GM18519 (cell line): ENCODE results near the gene COL15A1.

Source experiments
- ATAC-seq: cut with Tn5 transposase; IDR thresholded peaks from one replicate; pipeline ENCODE4 v1.9.1; 2021; ENCODE audit warnings: mild to moderate bottlenecking, moderate library complexity; ENCODE audit not compliant: unreplicated experiment, low FRiP score

COL15A1 gene

DNA sequence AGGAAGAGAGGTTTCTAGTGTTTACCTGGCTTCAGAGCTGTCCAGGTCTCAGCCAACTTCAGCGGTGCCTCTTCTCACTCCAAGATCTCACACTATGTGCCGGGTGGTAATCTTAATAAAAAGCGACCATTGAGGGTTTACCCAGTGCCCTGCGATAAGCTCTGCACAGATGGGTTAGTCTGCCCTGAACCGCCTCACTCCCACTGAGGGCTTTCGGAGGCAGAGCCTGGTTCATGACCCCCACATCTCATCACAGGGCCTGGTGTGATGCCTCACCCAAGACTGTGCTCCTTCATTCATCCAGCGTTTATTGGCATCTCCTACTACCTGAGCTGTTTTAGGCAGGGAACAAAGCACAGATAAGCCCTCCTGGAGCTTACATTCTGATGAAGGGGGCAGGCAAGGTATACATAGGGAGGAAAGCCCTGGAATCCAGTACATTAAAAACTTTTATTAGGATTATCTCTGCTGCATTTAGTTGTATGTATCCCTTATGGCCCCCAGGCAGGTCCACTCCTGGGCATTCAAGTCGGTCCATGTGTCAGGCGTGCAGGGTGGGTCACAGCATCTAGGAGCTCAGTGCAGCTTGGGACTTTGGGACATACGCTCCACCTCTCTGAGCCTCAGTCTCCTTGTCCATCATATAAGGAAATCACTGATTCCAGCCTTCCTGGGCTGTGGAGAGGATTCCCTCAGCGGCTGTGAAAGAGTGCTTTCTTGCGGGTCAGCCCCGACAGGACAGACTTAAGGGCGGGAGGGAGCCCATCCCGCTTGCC is 613 bp upstream of the COL15A1 start:
- no peak for ATAC-seq

DNA sequence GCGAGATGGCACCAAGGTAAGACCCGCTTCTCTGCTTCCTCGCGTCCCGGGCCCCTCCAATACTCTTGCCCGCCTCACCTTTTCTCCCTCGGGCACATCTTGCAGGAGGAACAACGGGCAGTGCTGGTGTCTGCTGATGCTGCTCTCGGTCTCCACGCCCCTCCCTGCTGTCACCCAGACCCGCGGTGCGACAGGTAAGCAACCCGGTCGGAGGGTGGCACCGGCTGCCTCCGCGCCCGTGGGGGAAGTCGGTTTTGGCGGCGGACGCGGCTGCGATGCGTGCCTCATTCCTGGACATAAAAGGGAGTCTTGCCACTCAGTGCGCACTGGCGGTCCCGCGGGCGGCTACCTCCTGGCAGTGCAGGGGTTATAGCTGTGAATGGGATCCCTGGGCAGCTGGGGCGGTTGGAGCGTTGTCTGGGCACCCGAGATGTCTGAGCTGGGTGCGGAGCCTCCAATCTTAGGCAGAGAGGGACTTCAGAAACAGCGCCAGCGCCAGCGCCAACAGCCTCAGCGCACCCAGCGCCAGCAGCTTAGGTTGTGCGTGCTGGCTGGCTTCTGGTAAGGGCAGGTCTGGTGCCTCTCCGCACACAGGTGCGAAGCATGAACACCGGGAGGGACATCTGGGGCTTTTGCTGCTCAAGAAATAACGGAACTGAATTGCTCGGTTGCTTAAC is 488 bp downstream of the COL15A1 start:
- ATAC-seq: no peak

DNA sequence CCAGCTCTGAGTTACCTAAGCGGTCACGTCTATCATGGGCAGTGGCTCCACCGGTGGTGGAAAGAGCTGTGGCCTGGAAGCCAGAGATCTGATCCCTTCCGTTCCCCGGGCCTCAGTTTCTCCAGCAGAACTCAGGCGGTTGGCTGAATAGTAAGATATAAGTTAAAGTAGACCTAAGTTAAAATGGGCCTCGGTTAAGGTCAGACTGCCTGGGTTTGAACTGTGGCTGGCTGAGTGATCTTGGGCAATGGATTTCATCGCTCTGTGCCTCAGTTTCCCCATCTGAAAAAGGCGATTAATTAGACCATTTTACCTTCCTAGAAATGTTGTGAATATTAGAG is 997 bp downstream of the COL15A1 start:
- ATAC-seq: no peak

DNA sequence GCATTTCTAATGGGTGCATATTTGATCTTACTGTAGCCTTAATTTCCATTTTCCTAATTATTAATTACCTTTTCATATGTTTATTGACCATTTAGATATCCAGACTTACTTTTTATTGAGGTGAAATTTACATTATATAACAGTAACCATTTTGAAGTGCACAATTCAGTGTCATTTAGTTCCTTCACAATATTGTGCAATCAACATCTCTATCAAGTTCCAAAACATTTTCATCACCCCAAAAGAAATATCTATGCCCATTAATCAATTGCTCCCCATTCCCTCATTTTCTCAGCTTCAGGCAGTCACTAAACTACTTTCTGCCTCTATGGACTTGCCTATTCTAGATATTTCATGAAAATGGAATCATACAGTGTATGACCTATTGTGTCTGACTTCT is 5.9 kb downstream of the COL15A1 start:
- ATAC-seq: no peak

DNA sequence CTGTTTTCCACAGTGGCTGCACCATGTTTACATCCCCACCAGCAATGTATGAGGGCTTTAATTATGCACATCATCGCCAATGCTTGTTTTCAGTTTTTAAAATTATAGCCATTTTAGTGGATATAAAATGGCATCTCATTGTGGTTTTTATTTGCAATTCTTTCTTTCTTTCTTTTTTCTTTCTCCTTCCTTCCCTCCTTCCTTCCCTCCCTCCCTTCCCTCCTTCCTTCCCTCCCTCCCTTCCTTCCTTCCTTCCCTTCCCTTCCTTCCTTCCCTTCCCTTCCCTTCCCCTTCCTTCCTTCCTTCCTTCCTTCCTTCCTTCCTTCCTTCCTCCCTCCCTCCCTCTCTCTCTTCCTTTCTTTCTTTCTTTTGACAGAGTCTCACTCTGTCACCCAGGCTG is 6.6 kb downstream of the COL15A1 start:
- ATAC-seq: no peak

DNA sequence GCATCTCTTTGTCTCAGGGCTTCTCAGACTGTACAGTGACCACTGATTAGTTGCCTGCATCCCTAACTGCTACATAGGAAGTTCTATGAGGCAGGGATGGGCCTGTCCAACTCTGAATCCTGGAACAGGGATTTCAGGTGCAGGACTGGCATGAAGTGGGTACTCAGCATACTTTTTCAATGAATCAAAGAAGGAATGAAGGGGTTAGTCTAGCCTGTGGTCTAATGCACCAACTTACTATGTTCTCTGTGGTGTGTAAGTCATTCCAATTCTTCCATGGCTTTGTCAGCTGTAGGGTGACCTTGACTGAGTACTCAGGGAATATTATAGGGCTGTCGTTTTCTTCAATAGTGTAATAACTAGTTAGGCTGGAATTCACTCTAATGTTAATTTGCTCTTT is 8.3 kb downstream of the COL15A1 start:
- ATAC-seq: no peak

DNA sequence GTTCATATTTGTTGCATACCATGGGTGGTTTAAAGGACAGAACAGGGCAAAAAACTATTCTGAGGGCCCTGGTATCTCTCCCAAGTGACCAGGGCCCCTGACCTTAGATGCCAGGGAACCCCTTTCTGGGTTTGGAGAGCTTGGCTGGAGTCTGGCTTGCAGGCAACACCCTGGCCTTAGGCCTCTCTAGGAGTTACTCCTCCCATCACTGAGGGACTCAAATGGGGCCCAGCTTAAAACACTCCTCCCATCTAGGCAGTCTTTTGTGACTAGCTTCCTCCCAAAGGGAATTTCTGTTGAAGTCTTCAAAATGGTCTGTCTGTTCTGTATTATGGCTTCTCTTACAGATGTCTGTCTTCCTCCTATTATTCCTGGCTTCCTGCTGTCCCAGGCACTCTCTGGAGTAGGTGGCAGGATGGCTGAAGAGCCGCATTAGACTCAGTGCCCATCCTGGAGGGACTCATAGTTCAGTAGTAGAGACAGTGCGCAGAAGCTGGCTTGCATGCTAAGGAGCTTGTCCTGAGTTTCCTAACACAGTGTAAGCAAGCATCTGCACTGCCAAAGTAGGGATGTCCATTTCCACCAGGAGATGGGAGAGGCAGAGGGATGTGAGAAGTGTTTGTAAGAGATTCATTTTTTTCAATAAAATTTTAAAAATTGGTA is 10.0 kb downstream of the COL15A1 start:
- no peak for ATAC-seq

DNA sequence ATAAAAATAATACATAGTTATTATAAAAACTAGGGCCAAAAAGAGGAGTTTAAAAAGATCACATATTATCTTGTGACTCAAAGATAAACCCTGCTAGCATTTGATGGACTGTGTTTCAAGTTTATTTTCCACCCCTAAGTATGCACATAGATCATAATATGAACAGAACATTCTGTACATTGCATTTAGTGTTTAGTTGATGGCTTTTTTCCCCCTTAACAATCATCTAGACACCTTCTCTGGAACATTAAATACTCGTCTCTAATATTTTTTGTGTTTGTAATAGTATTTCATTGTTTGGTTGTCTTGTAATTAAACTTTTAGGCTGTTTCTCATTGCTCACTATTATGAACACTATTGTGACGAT is 10.5 kb downstream of the COL15A1 start:
- no peak for ATAC-seq

DNA sequence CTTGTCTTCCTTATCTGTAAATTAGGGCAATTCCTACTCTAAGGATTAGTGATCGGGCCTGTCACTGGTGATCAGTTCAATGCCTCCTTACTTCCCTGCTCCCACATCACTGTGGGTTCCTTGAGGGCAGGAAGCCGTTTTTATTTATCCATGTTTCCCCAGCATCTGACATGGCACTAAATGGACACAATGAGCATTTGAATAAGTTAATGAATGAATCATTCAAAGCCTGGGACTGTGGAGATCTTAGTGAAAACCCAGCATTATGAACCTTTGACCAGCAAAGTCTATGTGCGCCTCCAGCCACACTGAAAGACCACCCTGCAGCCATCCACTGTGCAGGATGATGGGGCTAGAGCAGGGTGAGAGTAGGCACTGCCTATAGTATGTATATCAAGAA is 11.6 kb downstream of the COL15A1 start:
- no peak for ATAC-seq

DNA sequence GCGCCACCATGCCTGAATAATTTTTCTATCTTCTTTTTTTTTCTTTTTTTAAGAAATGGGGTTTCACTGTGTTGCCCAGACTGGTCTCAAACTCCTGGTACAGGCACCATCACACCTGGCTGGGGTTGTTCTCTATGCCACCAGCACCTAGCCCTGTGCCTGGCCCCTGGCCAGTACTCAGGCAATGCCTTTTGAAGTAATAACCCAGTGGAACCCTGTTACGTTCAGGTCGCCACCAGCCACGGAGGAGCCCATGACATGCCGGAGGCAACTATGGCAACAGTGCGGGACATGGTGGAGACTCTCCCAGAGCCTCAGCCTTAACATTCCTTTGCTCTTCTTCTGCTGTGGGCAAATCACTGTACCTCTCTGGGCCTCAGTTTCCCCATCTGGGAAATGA is 14.1 kb downstream of the COL15A1 start:
- no peak for ATAC-seq

DNA sequence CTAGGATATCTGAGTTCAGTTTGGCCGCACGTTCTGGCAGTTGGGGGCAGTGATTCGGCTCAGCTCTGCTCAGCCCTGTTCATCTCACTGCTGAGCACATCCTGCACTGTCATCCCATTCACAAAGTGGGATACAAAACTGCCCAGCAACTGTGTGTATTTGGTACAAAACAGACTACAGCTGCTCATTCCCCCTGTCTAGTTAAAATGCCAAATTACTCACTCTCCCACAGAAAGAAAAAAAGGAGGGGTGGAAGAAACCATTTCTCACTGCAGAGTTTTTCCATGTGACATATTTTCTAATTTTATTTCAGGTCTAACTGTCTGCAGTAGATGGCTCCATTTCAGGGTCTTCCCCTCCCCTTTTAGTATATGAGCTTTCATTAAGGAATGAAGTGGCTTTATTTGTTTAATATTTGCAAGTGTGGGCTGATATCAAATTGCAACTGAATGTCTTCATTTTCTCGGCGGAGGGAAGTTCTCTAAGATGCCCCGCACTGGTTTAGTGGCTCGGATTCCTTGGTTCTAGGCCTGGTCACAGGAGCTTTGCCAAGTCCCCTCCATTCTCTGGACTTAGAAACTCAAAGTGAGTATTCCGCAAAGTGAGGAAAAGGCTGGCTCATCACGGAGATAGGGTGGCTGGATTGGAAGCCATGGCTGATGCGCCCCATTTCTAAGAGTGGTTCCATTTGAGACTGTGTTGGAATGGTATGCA is 14.7 kb downstream of the COL15A1 start:
- no peak for ATAC-seq

DNA sequence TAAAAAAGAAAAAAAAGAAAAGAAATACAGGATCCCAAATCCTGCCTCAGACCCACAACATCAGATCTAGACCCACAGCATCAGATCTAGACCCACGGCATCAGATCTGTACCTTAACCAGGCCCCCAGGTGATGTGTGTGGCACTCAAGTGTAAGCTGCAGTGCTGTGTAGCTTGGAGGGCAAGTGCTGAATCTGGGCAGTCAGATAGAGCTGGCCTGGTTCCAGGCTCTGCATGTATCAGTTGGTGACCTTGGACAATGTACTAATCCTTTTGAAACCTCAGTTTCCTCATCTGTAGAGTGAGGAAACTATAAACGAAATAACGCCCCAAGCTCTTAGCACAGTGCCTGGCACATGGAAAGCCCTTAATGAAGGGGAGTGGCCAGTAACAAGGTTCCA is 16.7 kb downstream of the COL15A1 start:
- no peak for ATAC-seq

DNA sequence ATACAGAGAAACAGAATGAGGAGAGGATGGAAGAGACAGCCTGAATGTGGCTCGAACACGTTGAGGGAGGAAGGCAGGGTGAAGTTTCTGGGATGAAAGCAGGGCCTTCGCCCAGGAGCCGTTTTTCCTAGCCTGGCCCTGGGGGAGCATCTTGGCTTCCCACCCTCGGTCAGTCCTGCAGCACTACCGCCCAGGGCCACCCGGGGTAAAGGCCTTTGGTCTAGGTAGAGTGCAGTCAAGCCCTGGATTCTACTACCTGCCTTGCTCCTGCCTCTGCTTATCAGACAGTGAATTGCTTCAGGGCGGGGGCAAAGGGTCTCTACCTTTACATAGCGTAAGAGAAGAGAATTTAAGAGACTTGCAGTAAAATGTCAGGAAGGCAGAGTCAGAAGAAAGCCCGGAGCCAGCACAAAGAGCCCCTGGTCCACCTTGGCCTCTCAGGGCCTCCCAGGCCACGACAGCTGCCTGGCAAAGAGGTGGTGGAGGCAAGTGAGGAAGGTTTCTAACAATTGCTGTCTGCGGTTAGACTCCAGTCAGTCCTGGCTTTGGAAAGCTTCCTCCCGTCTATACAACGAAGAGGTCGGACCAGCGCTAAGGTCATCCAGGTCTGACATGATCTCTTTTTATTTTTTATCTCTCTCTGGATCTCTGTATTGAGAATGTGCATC is 17.9 kb downstream of the COL15A1 start:
- no peak for ATAC-seq

DNA sequence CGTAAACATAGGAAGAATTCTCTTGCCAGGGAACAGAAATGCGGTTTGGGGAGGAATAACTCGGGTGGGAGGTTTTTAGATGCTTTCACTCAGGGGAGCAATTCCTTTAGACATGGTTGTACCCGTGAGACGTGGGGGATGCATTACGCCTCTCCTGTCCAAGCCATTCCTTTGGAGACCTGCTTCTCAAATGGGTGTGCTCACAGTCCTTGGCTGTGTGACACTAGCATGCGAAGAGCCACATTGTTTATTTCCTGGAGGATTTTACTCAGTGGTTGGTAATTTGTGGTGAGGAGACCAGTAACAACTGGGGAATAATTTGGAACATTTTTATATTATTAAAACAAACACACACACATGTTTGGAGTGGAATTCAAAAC is 18.5 kb downstream of the COL15A1 start:
- ATAC-seq: no peak

DNA sequence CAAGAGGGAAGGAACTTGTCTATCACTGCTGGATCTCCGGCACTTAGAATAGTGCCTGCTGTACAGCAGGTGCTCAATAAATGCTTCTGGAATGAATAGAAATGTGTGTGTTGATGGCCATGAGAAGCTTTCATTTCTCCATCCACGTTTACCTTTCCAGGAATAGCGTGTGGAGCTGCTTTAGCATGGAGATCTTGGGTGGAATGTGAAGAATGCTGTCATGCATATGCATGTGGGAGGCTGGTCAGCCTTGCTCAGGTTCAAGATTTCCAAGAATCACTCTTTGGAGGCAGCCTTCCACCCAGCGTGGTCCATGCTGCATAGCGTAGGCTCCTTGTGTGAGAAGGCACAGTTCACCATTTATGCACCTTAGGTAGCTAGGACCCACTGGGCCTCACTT is 19.2 kb downstream of the COL15A1 start:
- ATAC-seq: no peak

DNA sequence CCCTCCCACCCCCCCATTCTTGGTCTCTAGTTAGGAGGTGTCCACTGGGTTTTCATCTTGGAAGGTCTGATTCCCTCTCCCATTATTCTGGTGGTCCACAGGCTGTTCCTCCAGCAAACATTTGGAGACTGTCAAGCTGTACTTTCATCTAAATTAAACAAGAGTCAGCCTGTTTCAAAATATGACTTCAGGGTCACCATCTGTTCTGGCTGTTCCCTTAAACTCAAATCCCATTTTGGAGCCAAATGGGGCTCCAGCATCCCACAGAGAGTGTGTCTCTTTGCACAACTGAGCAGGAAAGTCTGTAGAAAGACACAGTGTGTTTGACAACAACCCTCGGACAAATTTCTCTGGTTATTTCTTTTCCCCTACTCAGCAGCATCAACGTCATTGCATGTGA is 20.5 kb downstream of the COL15A1 start:
- ATAC-seq: no peak

DNA sequence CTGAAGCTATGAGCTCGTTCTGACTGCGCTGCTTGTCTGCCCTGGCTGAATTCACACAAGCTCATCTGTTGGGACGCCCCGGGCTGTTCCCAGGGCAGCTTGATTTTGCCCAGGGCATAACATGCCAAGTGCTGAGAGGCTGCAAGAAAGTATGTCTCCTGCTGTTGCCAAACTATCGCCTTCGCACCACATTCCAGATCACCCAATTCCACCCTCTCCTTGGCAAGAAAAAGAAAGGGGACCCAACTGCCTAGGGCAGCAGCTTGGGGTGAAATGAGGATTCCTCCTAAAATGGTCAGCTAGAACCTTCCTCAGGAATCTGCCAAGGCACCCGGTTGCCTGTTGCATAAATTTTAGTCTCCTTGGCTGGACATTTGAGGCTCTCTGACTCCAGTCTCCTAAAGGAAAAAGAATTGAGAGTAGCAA is 21.2 kb downstream of the COL15A1 start:
- ATAC-seq: no peak

DNA sequence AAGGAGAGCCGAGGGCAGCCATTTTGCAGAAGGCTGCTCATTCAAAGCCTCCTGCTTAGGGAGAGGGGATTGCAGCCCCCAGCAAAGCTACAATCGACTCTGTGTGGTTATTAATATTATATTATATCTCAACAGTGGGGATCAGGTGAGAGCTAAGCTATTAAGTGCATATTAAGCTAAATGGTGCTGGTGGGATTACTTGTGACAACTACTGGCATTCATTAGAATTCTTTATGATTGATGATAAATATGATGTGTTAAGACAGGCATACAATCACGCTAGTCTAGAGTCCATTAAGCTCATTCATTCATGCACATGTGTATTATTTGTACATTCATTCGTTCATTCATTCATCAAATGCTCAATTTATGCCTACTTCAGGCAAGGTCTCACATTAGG is 23.0 kb downstream of the COL15A1 start:
- ATAC-seq: no peak

DNA sequence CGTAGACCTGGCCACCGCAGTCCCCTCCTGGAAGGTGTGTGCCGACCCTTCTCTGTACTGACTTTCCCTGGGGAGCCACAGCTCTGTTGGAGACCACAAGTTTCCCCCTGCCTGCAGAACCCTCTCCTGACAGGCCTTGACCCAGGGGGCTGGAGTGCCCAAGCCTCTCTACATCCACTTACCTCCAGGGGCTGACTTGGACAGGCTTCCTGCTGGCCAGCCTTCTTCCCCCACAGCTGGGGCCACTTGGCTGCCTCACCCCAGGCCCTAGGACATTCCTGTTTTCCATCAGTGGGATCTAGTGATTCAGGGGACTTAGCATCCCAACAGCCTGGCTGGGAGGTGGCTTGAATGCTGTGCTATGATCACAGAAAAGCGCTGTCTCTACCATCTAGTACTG is 23.6 kb downstream of the COL15A1 start:
- ATAC-seq: no peak

DNA sequence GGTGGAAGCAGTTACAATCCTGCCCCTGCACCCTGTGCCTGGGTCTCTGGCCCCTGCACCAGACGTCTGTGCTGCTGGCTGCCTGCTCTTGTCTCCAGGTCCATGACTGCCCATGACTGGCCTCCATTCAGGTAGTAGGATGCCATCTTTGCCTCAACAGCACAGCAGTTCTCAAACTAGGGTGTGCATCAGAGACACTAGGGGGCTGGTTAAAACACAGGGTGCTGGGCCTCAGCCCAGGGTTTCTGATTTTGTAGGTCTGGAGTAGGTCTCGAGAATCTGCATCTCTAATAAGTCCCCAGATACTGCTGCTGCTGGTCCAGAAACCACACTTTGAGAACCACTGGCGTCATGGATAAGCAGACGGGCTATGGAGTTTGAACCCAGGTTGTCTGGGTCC is 24.0 kb downstream of the COL15A1 start:
- ATAC-seq: no peak
